ENCODE results near the gene LRRC32. TPM values are rescaled to one million over a fixed set of nuclear protein-coding genes. Genes with fewer than 3 reads are reported as not detected.

Gene LRRC32
- total and polyA plus RNA-seq, 10 of the 15 experiments (the other 5 are each of a cell fraction or from before 2014, with no cell fraction given) = 0.56 to 20.8 (median 7.4) TPM

DNA sequence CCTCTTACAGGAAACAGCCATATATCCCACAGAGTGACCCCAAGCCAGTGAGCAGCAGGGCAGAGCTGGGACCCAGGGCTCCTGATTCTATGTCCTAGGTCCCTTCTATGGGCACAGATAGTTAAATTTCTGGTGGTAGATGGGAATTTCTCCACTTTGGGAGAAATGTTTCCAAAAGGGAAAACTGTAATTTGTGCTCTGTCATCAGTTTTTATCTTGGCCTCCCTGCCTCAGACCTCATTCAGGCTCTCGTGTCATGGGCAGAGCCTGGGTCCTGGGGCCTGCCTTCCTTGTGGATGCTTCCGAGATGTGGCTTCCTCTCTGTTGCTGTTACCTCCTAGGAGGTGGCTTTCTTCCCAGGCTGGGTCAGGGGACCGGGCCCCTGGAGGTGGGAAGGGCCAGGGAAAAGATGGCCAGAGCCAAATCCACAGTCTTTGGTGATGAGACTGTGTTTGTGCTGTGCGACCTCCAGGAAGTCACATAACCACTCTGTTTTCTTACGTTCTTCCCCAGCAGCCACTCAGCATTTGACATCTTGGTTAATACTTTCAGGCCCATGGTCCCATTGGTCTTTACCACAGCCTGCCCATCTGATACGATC lies 8.6 kb downstream of the LRRC32 start:
- Histone ChIP-seq H3K4me3 (no peak overlapping the region), H2AFZ (ENCODE audit: control insufficient read depth, low read depth, low read length) (no peak overlapping the region), H3K9ac (ENCODE audit: control insufficient read depth, insufficient read depth, low read length) (no peak overlapping the region), H4K20me1 (ENCODE audit: control insufficient read depth, insufficient read depth) (no peaks in the 10 kb centered on the region), H3K4me1 (ENCODE audit: control insufficient read depth, insufficient read depth, low read length) (peaks cover 24% of the 10 kb centered on the region), H3K9me3 (replicated peaks; ENCODE audit: control insufficient read depth, insufficient read depth, low read length) (no peaks in the 10 kb centered on the region), H3K4me2 (ENCODE audit: control insufficient read depth, insufficient read depth) (no peak overlapping the region), H3K36me3 (ENCODE audit: control insufficient read depth in 2 of 2, insufficient read depth in 2 of 2, low read length in 1 of 2) (no peaks in the 10 kb centered on the region), H3K79me2 (ENCODE audit: control insufficient read depth, insufficient read depth, low read length) (no peaks in the 10 kb centered on the region), H3K27me3 (replicated peaks in 1 of 2; ENCODE audit: control insufficient read depth in 2 of 2, insufficient read depth in 2 of 2, low read length in 1 of 2) (no peaks in the 10 kb centered on the region; a peak in 1 of 4 replicates), H3K27ac (ENCODE audit: control insufficient read depth, insufficient read depth) (no peak overlapping the region)
- intact Hi-C loops (cut with micrococcal nuclease; ENCODE audit: unreplicated experiment) = no loop called here
- RAD21 ChIA-PET (ENCODE audit: unreplicated experiment) = no interaction called here
- BruUV-seq (replicated peaks) = no TSS peak
- SMC1A ChIA-PET (ENCODE audit: uncharacterized antibody, unreplicated experiment) = interaction anchor here (0.7 kb wide), 1 partner anchor 25 kb away, joined by 3 read pairs; no protein-coding TSS in a partner anchor
- no peak for ATAC-seq
- no peak for FAIRE-seq
- CTCF ChIA-PET = no interaction called here
- TF ChIP-seq STAT1 (conservative IDR thresholded peaks at IDR 0.05) = no peak
- TF ChIP-seq, protein P1, sequence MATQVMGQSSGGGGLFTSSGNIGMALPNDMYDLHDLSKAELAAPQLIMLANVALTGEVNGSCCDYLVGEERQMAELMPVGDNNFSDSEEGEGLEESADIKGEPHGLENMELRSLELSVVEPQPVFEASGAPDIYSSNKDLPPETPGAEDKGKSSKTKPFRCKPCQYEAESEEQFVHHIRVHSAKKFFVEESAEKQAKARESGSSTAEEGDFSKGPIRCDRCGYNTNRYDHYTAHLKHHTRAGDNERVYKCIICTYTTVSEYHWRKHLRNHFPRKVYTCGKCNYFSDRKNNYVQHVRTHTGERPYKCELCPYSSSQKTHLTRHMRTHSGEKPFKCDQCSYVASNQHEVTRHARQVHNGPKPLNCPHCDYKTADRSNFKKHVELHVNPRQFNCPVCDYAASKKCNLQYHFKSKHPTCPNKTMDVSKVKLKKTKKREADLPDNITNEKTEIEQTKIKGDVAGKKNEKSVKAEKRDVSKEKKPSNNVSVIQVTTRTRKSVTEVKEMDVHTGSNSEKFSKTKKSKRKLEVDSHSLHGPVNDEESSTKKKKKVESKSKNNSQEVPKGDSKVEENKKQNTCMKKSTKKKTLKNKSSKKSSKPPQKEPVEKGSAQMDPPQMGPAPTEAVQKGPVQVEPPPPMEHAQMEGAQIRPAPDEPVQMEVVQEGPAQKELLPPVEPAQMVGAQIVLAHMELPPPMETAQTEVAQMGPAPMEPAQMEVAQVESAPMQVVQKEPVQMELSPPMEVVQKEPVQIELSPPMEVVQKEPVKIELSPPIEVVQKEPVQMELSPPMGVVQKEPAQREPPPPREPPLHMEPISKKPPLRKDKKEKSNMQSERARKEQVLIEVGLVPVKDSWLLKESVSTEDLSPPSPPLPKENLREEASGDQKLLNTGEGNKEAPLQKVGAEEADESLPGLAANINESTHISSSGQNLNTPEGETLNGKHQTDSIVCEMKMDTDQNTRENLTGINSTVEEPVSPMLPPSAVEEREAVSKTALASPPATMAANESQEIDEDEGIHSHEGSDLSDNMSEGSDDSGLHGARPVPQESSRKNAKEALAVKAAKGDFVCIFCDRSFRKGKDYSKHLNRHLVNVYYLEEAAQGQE (IDR thresholded peaks at IDR 0.05; ENCODE audit: low read depth, low read length) = no peak
- WGBS (ENCODE audit: insufficient coverage, insufficient replicate concordance, low lambda C conversion rate, missing lambda C conversion rate) = 46% methylated on average over 6 of the region's 6 CpGs
- no peak for DNase-seq (ENCODE audit: low read depth, low spot score)
- in situ Hi-C loops (cut with MboI) = no loop called here
- POLR2A ChIA-PET = no interaction called here

DNA sequence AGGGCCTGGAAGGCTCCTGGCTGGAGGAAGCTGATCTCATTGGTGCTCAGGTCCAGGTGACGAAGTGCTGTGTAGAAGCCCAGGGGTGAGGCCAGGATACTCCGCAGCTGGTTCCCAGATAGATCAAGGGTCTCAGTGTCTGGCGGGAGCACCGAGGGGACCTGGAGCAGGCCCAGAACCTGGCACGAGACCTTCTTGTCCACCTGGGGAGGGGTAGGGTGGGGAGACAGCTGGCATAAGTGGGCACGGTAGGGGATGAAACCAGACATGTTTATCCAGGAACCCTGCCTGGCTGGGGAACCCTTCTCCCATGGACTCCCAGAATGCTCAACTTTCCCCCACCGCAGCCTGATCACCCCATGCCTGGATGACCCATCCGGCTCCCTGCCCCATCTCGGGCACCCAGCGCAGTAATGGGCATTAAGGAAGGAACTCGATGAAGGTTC lies 9.2 kb downstream of the LRRC32 start:
- ChIA-PET SMC1A (ENCODE audit: uncharacterized antibody, unreplicated experiment) (interaction anchor here (1.7 kb wide), 1 partner anchor 62 kb away, joined by 5 read pairs; no protein-coding TSS in a partner anchor), CTCF (no interaction called here), POLR2A (interaction anchor here (0.7 kb wide), 1 partner anchor 11 kb away, joined by 3 read pairs; no protein-coding TSS in a partner anchor), RAD21 (ENCODE audit: unreplicated experiment) (no interaction called here)
- ATAC-seq (no peak), DNase-seq (ENCODE audit: low read depth, low spot score) (no peak), FAIRE-seq (no peak)
- Histone ChIP-seq H3K27me3 (replicated peaks in 1 of 2; ENCODE audit: control insufficient read depth in 2 of 2, insufficient read depth in 2 of 2, low read length in 1 of 2) (no peaks in the 10 kb centered on the region; a peak in 1 of 4 replicates), H3K9ac (ENCODE audit: control insufficient read depth, insufficient read depth, low read length) (no peak overlapping the region), H3K36me3 (ENCODE audit: control insufficient read depth in 2 of 2, insufficient read depth in 2 of 2, low read length in 1 of 2) (no peaks in the 10 kb centered on the region), H3K79me2 (ENCODE audit: control insufficient read depth, insufficient read depth, low read length) (no peaks in the 10 kb centered on the region), H3K4me3 (no peak overlapping the region), H2AFZ (ENCODE audit: control insufficient read depth, low read depth, low read length) (no peak overlapping the region), H3K9me3 (replicated peaks; ENCODE audit: control insufficient read depth, insufficient read depth, low read length) (no peaks in the 10 kb centered on the region), H4K20me1 (ENCODE audit: control insufficient read depth, insufficient read depth) (no peaks in the 10 kb centered on the region), H3K4me1 (ENCODE audit: control insufficient read depth, insufficient read depth, low read length) (peaks cover 18% of the 10 kb centered on the region), H3K4me2 (ENCODE audit: control insufficient read depth, insufficient read depth) (no peak overlapping the region), H3K27ac (ENCODE audit: control insufficient read depth, insufficient read depth) (no peak overlapping the region)
- intact Hi-C loops (cut with micrococcal nuclease; ENCODE audit: unreplicated experiment) (no loop called here), in situ Hi-C loops (cut with MboI) (no loop called here)
- 57% methylated on average over 11 of the region's 11 CpGs for WGBS (ENCODE audit: insufficient coverage, insufficient replicate concordance, low lambda C conversion rate, missing lambda C conversion rate)
- no TSS peak for BruUV-seq (replicated peaks)
- TF ChIP-seq, protein P2, sequence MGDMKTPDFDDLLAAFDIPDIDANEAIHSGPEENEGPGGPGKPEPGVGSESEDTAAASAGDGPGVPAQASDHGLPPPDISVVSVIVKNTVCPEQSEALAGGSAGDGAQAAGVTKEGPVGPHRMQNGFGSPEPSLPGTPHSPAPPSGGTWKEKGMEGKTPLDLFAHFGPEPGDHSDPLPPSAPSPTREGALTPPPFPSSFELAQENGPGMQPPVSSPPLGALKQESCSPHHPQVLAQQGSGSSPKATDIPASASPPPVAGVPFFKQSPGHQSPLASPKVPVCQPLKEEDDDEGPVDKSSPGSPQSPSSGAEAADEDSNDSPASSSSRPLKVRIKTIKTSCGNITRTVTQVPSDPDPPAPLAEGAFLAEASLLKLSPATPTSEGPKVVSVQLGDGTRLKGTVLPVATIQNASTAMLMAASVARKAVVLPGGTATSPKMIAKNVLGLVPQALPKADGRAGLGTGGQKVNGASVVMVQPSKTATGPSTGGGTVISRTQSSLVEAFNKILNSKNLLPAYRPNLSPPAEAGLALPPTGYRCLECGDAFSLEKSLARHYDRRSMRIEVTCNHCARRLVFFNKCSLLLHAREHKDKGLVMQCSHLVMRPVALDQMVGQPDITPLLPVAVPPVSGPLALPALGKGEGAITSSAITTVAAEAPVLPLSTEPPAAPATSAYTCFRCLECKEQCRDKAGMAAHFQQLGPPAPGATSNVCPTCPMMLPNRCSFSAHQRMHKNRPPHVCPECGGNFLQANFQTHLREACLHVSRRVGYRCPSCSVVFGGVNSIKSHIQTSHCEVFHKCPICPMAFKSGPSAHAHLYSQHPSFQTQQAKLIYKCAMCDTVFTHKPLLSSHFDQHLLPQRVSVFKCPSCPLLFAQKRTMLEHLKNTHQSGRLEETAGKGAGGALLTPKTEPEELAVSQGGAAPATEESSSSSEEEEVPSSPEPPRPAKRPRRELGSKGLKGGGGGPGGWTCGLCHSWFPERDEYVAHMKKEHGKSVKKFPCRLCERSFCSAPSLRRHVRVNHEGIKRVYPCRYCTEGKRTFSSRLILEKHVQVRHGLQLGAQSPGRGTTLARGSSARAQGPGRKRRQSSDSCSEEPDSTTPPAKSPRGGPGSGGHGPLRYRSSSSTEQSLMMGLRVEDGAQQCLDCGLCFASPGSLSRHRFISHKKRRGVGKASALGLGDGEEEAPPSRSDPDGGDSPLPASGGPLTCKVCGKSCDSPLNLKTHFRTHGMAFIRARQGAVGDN (IDR thresholded peaks at IDR 0.05) = no peak
- TF ChIP-seq EZH2 (IDR thresholded peaks at IDR 0.05; ENCODE audit: borderline replicate concordance, control insufficient read depth, low read depth, low read length) = no peak
- TF ChIP-seq, protein P3, sequence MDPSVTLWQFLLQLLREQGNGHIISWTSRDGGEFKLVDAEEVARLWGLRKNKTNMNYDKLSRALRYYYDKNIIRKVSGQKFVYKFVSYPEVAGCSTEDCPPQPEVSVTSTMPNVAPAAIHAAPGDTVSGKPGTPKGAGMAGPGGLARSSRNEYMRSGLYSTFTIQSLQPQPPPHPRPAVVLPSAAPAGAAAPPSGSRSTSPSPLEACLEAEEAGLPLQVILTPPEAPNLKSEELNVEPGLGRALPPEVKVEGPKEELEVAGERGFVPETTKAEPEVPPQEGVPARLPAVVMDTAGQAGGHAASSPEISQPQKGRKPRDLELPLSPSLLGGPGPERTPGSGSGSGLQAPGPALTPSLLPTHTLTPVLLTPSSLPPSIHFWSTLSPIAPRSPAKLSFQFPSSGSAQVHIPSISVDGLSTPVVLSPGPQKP (IDR thresholded peaks at IDR 0.05; ENCODE audit: low read depth, low read length) = no peak
